22Rv1 (cell line): ENCODE measurements around the gene PRPF40A.

Experiments used
- CTCF ChIP-seq: fragments of 450-650 bp; IDR thresholded peaks from 2 replicates; pipeline ENCODE4 v1.5.1; 2017; ENCODE audit warnings: mild to moderate bottlenecking
- ZFX ChIP-seq: fragments of 450-650 bp; IDR thresholded peaks from 2 replicates; pipeline ENCODE4 v1.6.1; 2017; ENCODE audit warnings: antibody characterized with exemption, borderline replicate concordance

GRCh38 chr2:152624805-152625204 is 92.5 kb downstream of the PRPF40A start:
- TF ChIP-seq CTCF (no peak), ZFX (no peak)
